H1 (cell line): ENCODE data around the gene NXT1. TPM values are rescaled to one million over a fixed set of nuclear protein-coding genes. Genes with fewer than 3 reads are reported as not detected.

Source experiments
- ASH2L ChIP-seq: fragments of 200-600, 300-600 bp; sonication (generic); IDR thresholded peaks from one replicate; pipeline ENCODE4 v1.7.1; 2017; ENCODE audit warnings: low read length
- ATF2 ChIP-seq: IDR thresholded peaks from 2 replicates; pipeline ENCODE4 v1.6.1; 2012; ENCODE audit warnings: low read length, inconsistent platforms
- BCL11A ChIP-seq, 2 experiments: IDR thresholded peaks; one replicate each; pipeline ENCODE4 v1.6.1; 2011; ENCODE audit warnings: low read depth in 2 of 2, low read length in 2 of 2, mild to moderate bottlenecking in 2 of 2
- CTBP2 ChIP-seq: IDR thresholded peaks from 2 replicates; pipeline ENCODE4 v1.7.0; 2011; ENCODE audit warnings: borderline replicate concordance, mild to moderate bottlenecking, moderate library complexity, mixed read lengths, low read length; ENCODE audit not compliant: insufficient read depth, insufficient read length
- EGR1 ChIP-seq: IDR thresholded peaks from 2 replicates; pipeline ENCODE4 v1.6.1; 2011; ENCODE audit warnings: low read depth, low read length, borderline replicate concordance
- FOSL1 ChIP-seq: IDR thresholded peaks from 2 replicates; pipeline ENCODE4 v1.6.1; 2011; ENCODE audit warnings: mild to moderate bottlenecking, low read depth, low read length, moderate library complexity; ENCODE audit not compliant: insufficient read depth
- GABPA ChIP-seq: IDR thresholded peaks from 2 replicates; pipeline ENCODE4 v1.6.1; 2011; ENCODE audit warnings: mild to moderate bottlenecking, low read length, moderate library complexity, borderline replicate concordance; ENCODE audit not compliant: insufficient read depth
- HDAC2 ChIP-seq, 2 experiments: fragments of 300-600 bp in 1 of 2; sonication (generic) in 1 of 2; IDR thresholded peaks; 2 replicates each; pipeline ENCODE4 v1.6.1; 2011 to 2012; ENCODE audit warnings: low read depth in 2 of 2, low read length in 2 of 2, mild to moderate bottlenecking in 2 of 2, moderate library complexity in 2 of 2, borderline replicate concordance in 1 of 2, inconsistent platforms in 1 of 2
- NANOG ChIP-seq: IDR thresholded peaks from 2 replicates; pipeline ENCODE4 v1.6.1; 2011; ENCODE audit warnings: low read length, low read depth, mild to moderate bottlenecking, inconsistent platforms; ENCODE audit not compliant: insufficient read depth, poor library complexity, severe bottlenecking
- SAP30 ChIP-seq: fragments of 300-600 bp; sonication (generic); IDR thresholded peaks from 2 replicates; pipeline ENCODE4 v1.7.1; 2012; ENCODE audit warnings: low read length, moderate library complexity, mild to moderate bottlenecking, inconsistent platforms; ENCODE audit not compliant: insufficient read depth, insufficient replicate concordance
- SP1 ChIP-seq: IDR thresholded peaks from 2 replicates; pipeline ENCODE4 v1.6.1; 2011; ENCODE audit warnings: low read depth, low read length
- SRF ChIP-seq: IDR thresholded peaks from 2 replicates; pipeline ENCODE4 v1.6.1; 2011; ENCODE audit warnings: mild to moderate bottlenecking, low read depth, low read length, moderate library complexity
- TCF12 ChIP-seq: IDR thresholded peaks from 2 replicates; pipeline ENCODE4 v1.6.1; 2011; ENCODE audit warnings: low read depth, mild to moderate bottlenecking, low read length
- USF2 ChIP-seq: IDR thresholded peaks from 2 replicates; pipeline ENCODE4 v1.6.1; 2011; ENCODE audit warnings: low read length, improper control_type of control experiment
- polyA plus RNA-seq, 7 experiments: library from polyadenylated mRNA; depleted of rRNA in 3 of 7; stranded (reverse) in 5 of 7; unstranded in 2 of 7; fragments of >200 nt in 5 of 7; fragments of 200-250 nt in 2 of 7; gene quantifications; 1 replicate in 5 of 7; 2 replicates in 1 of 7; 4 replicates in 1 of 7; pipeline versions ENCODE4 v1.2.1 to v1.2.3, GENCODE V29; 2011 to 2013; ENCODE audit warnings: missing spikeins in 2 of 7, mixed read lengths in 2 of 7
- total RNA-seq: library from RNA; stranded (reverse); fragmentation: NEBNext Ultra II Directional; extraction: Animal tissue kit (Norgen Biotek cat#: 25700); gene quantifications from 2 replicates; pipeline ENCODE4 v1.2.1, GENCODE V29; 2021
- TF ChIP-seq, protein P1 (sequence below): IDR thresholded peaks from 2 replicates; pipeline ENCODE4 v1.6.1; 2012; ENCODE audit warnings: inconsistent platforms
- TF ChIP-seq, protein P2 (sequence below): IDR thresholded peaks from 2 replicates; pipeline ENCODE4 v1.6.1; 2012; ENCODE audit warnings: inconsistent platforms
- TF ChIP-seq, protein P3 (sequence below): IDR thresholded peaks from 2 replicates; pipeline ENCODE4 v1.6.1; 2011; ENCODE audit warnings: low read depth, mild to moderate bottlenecking, low read length; ENCODE audit not compliant: insufficient read depth

The NXT1 gene
- total and polyA plus RNA-seq, 2 of the 8 experiments (the other 6 are each of a cell fraction or from before 2014, with no cell fraction given), result 23.1 to 26.5 TPM

GRCh38 chr20:23361476-23362391 lies 11.1 kb downstream of the NXT1 start, which contains the start of gene GZF1 (continued):
- TF ChIP-seq SRF (peak; percentile 60; the same call in 1 of the 2 replicates), SP1 (peak; percentile 55; the same call in 1 of the 2 replicates), EGR1 (no peak), USF2 (peak; percentile 94), ASH2L (peak; percentile 51), FOSL1 (peak; percentile 61; the same call in 1 of the 2 replicates), TCF12 (no peak), HDAC2 (IDR thresholded peaks at IDR 0.05; ENCODE audit: borderline replicate concordance in 1 of 2, low read depth in 2 of 2, low read length in 2 of 2) (peak in 1 of 2 experiments; percentile 54; a peak in 2 of 4 replicates), ATF2 (peak; percentile 86; the same call in 1 of the 2 replicates), BCL11A (IDR thresholded peaks at IDR 0.05; ENCODE audit: low read depth in 2 of 2, low read length in 2 of 2) (no peak), GABPA (no peak), NANOG (no peak), SAP30 (no peak), CTBP2 (no peak)
- TF ChIP-seq, protein P1, sequence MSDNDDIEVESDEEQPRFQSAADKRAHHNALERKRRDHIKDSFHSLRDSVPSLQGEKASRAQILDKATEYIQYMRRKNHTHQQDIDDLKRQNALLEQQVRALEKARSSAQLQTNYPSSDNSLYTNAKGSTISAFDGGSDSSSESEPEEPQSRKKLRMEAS, result peak; percentile 70
- TF ChIP-seq, protein P2, sequence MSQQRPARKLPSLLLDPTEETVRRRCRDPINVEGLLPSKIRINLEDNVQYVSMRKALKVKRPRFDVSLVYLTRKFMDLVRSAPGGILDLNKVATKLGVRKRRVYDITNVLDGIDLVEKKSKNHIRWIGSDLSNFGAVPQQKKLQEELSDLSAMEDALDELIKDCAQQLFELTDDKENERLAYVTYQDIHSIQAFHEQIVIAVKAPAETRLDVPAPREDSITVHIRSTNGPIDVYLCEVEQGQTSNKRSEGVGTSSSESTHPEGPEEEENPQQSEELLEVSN, result no peak; the same call in 1 of the 2 replicates
- TF ChIP-seq, protein P3, sequence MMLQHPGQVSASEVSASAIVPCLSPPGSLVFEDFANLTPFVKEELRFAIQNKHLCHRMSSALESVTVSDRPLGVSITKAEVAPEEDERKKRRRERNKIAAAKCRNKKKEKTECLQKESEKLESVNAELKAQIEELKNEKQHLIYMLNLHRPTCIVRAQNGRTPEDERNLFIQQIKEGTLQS, result peak; percentile 99
